PC-3 (cell line): Measurements from ENCODE around the gene FAF2. TPM values are rescaled to one million over a fixed set of nuclear protein-coding genes. Genes with fewer than 3 reads are reported as not detected.
A peak's percentile ranks its signal among the peaks of the same experiment; 100 is the strongest.
"Not testable (repeated sequence)": the region's sequence is repeated elsewhere in the genome, so short reads cannot be mapped to it uniquely, and the experiment has no call there.

Experiments used
- ATAC-seq: fragments of 200-7000 bp; cut with Tn5 transposase; 2 replicates; pipeline ENCODE4 v1.9.1; 2020; ENCODE audit warnings: mild to moderate bottlenecking, moderate library complexity
- BruUV-seq: library from RNA; stranded (reverse); fragments of 400-500 nt; replicated peaks from 2 replicates; lab custom pipeline; 2021; lab: Mats Ljungman, UMichigan
- CTCF ChIA-PET: fragments of 300-600 bp; sonication (Branson Sonifier 250); formaldehyde crosslinking; loops from one replicate; lab custom pipeline; 2022; ENCODE audit warnings: antibody characterized with exemption; lab: Charles Lee
- POLR2A ChIA-PET: fragments of 300-600 bp; sonication (Branson Sonifier 250); formaldehyde crosslinking; loops from one replicate; lab custom pipeline; 2022; ENCODE audit warnings: antibody characterized with exemption; ENCODE audit not compliant: unreplicated experiment; lab: Charles Lee
- DNase-seq: peaks from one replicate; pipeline ENCODE4 v3.0.0-alpha.2; 2015
- H2AFZ ChIP-seq: fragments of 300-600 bp; sonication (generic); 2 replicates; pipeline ENCODE4 v1.6.0; 2016; ENCODE audit warnings: antibody characterized with exemption, low read length
- H3F3A ChIP-seq: fragments of 300-600 bp; sonication (generic); one replicate; pipeline ENCODE4 v1.6.0; 2017; ENCODE audit warnings: antibody characterized with exemption, low read length, control low read depth, mild to moderate bottlenecking; ENCODE audit not compliant: unreplicated experiment
- H3K27ac ChIP-seq: fragments of 300-600 bp; sonication (generic); 2 replicates; pipeline ENCODE4 v1.5.1; 2016; ENCODE audit warnings: mild to moderate bottlenecking, low read length
- H3K27me3 ChIP-seq: fragments of 300-600 bp; sonication (generic); 2 replicates; pipeline ENCODE4 v1.6.1; 2016; ENCODE audit warnings: low read length, mixed read lengths
- H3K36me3 ChIP-seq: fragments of 300-600 bp; sonication (generic); 2 replicates; pipeline ENCODE4 v1.6.1; 2016; ENCODE audit warnings: low read depth, mixed run types, low read length, mixed read lengths
- H3K4me1 ChIP-seq: fragments of 300-600 bp; sonication (generic); 2 replicates; pipeline ENCODE4 v1.5.1; 2016; ENCODE audit warnings: low read length; ENCODE audit not compliant: insufficient read depth
- H3K4me2 ChIP-seq: fragments of 300-600 bp; sonication (generic); 2 replicates; pipeline ENCODE4 v1.6.0; 2016; ENCODE audit warnings: low read length
- H3K4me3 ChIP-seq: fragments of 300-600 bp; sonication (generic); 2 replicates; pipeline ENCODE4 v1.5.1; 2016; ENCODE audit warnings: mild to moderate bottlenecking, low read length, mixed read lengths
- H3K79me2 ChIP-seq: fragments of 300-600 bp; sonication (generic); 2 replicates; pipeline ENCODE4 v1.6.1; 2017; ENCODE audit warnings: low read length, mixed read lengths
- H3K9ac ChIP-seq: fragments of 300-600 bp; sonication (generic); 2 replicates; pipeline ENCODE4 v1.6.0; 2016; ENCODE audit warnings: mild to moderate bottlenecking, low read length
- H3K9me2 ChIP-seq: fragments of 300-600 bp; sonication (generic); replicated peaks from 2 replicates; pipeline ENCODE4 v1.6.1; 2016; ENCODE audit warnings: mixed run types, low read length, mixed read lengths
- H3K9me3 ChIP-seq: fragments of 300-600 bp; sonication (generic); 2 replicates; pipeline ENCODE4 v1.6.1; 2016; ENCODE audit warnings: low read length, mixed read lengths
- H4K20me1 ChIP-seq: fragments of 300-600 bp; sonication (generic); 2 replicates; pipeline ENCODE4 v1.6.1; 2016; ENCODE audit warnings: low read length, mixed read lengths
- EZH2 ChIP-seq: fragments of 300-600 bp; sonication (generic); IDR thresholded peaks from one replicate; pipeline ENCODE4 v1.6.1; 2017; ENCODE audit warnings: antibody characterized with exemption, mild to moderate bottlenecking, low read length; ENCODE audit not compliant: unreplicated experiment
- EZH2phosphoT487 ChIP-seq: fragments of 300-600 bp; sonication (generic); IDR thresholded peaks from 2 replicates; pipeline ENCODE4 v1.6.1; 2018; ENCODE audit warnings: mild to moderate bottlenecking, antibody characterized with exemption, low read length, borderline replicate concordance
- intact Hi-C: fragments of 100-400 bp; cut with micrococcal nuclease; formaldehyde crosslinking; loops from 2 replicates; pipeline ENCODE4 v1.9.0; 2023
- total RNA-seq: library from RNA; depleted of rRNA; stranded (reverse); fragments of >200 nt; gene quantifications from 2 replicates; pipeline ENCODE4 v1.2.3, GENCODE V29; 2014
- TF ChIP-seq, protein P1 (sequence below): fragments of 300-600 bp; sonication (generic); conservative IDR thresholded peaks from 2 replicates; pipeline ENCODE4 v1.5.1; 2017; ENCODE audit warnings: antibody characterized with exemption, low read depth, mild to moderate bottlenecking, low read length

The FAF2 gene
- total RNA-seq, 1 experiment from 2014 or later = 51.4 TPM

DNA sequence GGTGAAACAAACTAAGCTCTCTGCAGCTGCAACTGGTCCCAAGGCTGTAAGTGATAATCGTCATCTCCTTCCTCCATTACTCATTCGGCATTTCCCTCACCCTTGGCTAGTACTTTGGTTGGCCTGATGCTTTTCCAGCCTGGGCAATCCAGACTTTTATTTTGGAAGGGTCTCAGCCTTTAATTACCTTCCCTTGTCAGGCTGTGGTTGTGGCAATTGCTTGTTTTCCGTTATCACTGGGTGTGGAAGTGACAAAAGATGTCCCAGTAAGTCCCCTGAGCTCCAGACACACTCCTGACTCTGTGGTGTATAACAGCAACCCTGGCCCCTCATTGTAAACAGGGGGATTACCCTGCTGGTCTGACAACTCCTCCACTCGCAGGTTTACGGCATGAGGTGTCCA is 6.3 kb upstream of the FAF2 start:
- no peaks in the 10 kb centered on the region for H3K9me2 ChIP-seq
- no peaks in the 10 kb centered on the region for H3K9me3 ChIP-seq
- intact Hi-C loops = no loop called here
- DNase-seq (peak; percentile 73), ATAC-seq (peak; percentile 59)
- H2AFZ ChIP-seq = 0 out of 2 replicates have a peak overlapping the region, but pooled peaks have one; percentile 3
- peak overlapping the region; percentile 31 for H3K27ac ChIP-seq
- no peak overlapping the region for H3K9ac ChIP-seq
- H3K36me3 ChIP-seq = no peaks in the 10 kb centered on the region
- TF ChIP-seq EZH2phosphoT487 (no peak), EZH2 (no peak)
- TF ChIP-seq, protein P1, sequence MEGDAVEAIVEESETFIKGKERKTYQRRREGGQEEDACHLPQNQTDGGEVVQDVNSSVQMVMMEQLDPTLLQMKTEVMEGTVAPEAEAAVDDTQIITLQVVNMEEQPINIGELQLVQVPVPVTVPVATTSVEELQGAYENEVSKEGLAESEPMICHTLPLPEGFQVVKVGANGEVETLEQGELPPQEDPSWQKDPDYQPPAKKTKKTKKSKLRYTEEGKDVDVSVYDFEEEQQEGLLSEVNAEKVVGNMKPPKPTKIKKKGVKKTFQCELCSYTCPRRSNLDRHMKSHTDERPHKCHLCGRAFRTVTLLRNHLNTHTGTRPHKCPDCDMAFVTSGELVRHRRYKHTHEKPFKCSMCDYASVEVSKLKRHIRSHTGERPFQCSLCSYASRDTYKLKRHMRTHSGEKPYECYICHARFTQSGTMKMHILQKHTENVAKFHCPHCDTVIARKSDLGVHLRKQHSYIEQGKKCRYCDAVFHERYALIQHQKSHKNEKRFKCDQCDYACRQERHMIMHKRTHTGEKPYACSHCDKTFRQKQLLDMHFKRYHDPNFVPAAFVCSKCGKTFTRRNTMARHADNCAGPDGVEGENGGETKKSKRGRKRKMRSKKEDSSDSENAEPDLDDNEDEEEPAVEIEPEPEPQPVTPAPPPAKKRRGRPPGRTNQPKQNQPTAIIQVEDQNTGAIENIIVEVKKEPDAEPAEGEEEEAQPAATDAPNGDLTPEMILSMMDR = no peak
- H3K4me1 ChIP-seq = peaks cover 32% of the 10 kb centered on the region
- H3F3A ChIP-seq = no peaks in the 10 kb centered on the region
- H4K20me1 ChIP-seq = no peaks in the 10 kb centered on the region
- BruUV-seq = no TSS peak
- H3K27me3 ChIP-seq = no peaks in the 10 kb centered on the region
- no peak overlapping the region for H3K4me3 ChIP-seq
- CTCF ChIA-PET = interaction anchor here (1.0 kb wide), 1 partner anchor 12 kb away, joined by 3 read pairs; no protein-coding TSS in a partner anchor
- POLR2A ChIA-PET = interaction anchor here (0.6 kb wide), 1 partner anchor 33 kb away, joined by 3 read pairs; no protein-coding TSS in a partner anchor
- peak overlapping the region; percentile 49 for H3K4me2 ChIP-seq
- H3K79me2 ChIP-seq = peaks cover 3% of the 10 kb centered on the region; the same call in 1 of the 2 replicates

DNA sequence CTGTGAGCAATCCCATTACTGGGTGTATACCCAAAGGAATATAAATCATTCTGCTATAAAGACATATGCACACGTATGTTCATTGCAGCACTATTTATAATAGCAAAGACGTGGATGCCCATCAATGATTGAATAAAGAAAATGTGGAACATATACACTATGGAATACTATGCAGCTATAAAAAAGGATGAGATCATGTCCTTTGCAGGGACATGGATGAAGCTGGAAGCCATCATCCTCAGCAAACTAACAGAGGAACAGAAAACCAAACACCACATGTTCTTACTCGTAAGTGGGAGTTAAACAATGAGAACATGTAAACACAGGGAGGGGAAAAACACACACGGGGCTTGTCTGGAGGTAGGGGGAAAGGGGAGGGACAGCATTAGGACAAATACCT is 5.3 kb upstream of the FAF2 start:
- DNase-seq, H3K4me2 ChIP-seq, H3K9ac ChIP-seq, H3F3A ChIP-seq, H3K9me2 ChIP-seq, H3K27ac ChIP-seq, H3K4me3 ChIP-seq, intact Hi-C loops, H3K27me3 ChIP-seq, H3K36me3 ChIP-seq, ATAC-seq, H3K9me3 ChIP-seq, POLR2A ChIA-PET, BruUV-seq, H2AFZ ChIP-seq, H4K20me1 ChIP-seq, CTCF ChIA-PET, H3K79me2 ChIP-seq: not testable (repeated sequence)
- H3K4me1 ChIP-seq = peaks cover 31% of the 10 kb centered on the region

DNA sequence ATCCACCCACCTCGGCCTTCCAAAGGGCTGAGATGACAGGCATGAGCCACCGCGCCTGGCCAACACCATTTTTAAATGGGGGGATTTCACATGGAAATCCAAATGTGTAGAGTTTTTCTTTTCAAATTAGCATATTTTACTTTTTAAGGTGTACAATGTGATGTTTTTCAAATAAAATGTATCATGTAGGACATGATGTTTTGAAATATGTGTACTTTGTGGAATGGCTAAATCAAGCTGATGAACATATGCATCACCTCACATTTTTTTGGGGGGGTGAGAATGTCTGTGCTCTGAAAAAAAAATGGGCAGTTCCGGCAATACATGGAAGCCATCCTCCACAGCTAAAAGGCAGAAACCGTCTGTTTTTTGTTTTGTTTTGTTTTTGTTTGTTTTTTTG is 3.4 kb upstream of the FAF2 start:
- Histone ChIP-seq H3K27ac (no peak overlapping the region), H3K79me2 (peaks cover 24% of the 10 kb centered on the region), H3K9me3 (no peaks in the 10 kb centered on the region), H3K4me2 (no peak overlapping the region), H3K4me1 (peaks cover 24% of the 10 kb centered on the region), H3K36me3 (no peaks in the 10 kb centered on the region), H3K9me2 (no peaks in the 10 kb centered on the region), H4K20me1 (no peaks in the 10 kb centered on the region), H3K9ac (no peak overlapping the region), H2AFZ (no peak overlapping the region), H3K4me3 (no peak overlapping the region), H3F3A (no peaks in the 10 kb centered on the region), H3K27me3 (no peaks in the 10 kb centered on the region)
- intact Hi-C loops = no loop called here
- DNase-seq (no peak), ATAC-seq (no peak)
- no TSS peak for BruUV-seq
- TF ChIP-seq, protein P1 = no peak
- no peak for TF ChIP-seq EZH2phosphoT487
- no peak for TF ChIP-seq EZH2
- ChIA-PET CTCF (no interaction called here), POLR2A (no interaction called here)
